HTERT RPE-1 (cell line): ENCODE data around the gene CDH16.
"Not testable (repeated sequence)": the region's sequence is repeated elsewhere in the genome, so short reads cannot be mapped to it uniquely, and the experiment has no call there.

Experiments
- in situ Hi-C: fragments of 300-500 bp; cut with MboI; formaldehyde crosslinking; loops from 4 replicates; pipeline ENCODE4 v1.14.3; 2020; ENCODE audit warnings: low sequenced_read_pairs

The CDH16 gene

DNA sequence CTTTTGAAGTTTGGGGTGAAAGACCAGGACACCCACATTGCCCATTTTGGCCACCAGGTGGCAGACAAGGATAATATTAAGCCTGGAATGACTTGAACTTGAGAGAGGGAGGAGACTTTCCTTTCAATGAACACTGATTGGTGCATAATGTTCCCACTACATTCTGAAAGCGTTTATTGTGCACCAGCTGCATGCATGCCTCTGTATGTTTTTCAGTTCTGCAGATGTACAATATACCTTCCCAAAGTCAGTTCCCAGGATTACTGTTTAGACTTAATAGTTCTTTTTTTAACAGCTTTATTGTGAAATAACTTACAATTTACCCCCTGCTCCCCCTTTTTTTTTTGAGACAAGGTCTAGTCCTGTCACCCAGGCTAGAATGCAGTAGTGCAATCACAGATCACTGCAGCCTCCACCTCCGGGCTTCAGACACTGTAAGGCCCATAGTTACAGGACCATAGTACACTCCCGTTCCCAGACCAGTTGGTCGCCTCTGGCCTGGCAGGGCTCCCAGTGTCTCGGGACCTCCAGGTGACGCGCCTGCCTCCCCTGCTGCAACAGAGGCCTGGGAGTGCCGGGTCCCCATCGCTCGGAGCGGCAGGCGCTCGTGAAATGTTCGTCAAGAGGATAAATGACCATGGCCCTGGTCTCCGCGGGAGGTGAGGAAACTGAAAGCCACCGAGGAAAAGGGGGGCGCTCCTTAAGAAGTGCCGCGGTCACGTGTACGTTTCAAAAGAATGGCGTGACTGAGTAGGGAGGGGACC lies 28.8 kb upstream of the CDH16 start:
- in situ Hi-C loops = no loop called here

DNA sequence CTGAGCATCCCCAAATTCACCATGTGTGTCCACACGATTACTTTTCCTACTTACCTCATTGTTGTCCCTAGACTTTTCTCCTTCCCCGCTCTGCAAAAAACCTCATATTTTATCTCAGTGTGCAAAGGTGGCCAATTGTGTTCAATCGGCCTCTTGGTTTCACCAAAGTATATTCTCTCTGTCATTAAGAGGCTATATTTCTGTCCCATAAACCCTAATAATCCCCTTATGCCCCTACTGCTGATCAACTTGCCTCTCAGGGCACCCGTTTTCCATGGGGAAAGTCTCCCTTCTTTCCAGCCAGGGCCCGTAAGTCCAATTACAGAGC lies 28.3 kb upstream of the CDH16 start:
- in situ Hi-C loops = no loop called here

DNA sequence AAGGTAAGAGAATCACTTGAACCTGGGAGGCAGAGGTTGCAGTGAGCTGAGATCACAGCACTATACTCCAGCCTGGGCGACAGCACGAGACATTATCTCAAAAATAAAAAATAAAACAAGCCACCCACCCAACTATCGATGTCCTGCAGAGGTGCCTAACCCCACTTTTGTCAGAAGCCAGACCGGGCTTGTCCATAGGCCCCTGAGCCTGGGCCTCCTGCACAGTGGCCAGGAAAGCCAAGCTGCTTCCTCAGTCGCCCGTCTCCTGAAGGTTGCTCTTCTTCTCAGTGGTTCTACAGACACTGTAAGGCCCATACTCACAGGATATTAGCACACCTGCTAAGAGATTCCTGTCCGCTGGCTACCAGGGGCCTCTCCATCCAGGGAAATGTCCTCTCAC lies 27.9 kb upstream of the CDH16 start:
- in situ Hi-C loops = no loop called here

DNA sequence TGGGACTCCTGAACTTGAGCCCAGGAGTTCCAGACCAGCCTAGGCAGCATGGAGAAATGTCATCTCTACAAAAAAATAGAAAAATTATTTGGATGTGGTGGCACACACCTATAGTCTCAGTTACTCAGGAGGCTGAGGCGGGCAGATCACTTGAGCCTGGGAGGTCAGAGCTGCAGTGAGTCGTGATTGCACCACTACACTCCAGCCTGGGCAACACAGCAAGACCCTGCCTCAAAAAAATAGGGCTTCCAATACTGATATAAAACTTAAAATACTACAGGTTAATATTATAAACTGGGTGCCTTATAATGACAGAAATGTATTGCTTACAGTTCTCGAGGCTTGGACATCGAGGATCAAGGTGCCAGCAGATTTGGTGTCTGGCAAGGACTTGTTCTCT lies 27.3 kb upstream of the CDH16 start:
- in situ Hi-C loops = no loop called here

DNA sequence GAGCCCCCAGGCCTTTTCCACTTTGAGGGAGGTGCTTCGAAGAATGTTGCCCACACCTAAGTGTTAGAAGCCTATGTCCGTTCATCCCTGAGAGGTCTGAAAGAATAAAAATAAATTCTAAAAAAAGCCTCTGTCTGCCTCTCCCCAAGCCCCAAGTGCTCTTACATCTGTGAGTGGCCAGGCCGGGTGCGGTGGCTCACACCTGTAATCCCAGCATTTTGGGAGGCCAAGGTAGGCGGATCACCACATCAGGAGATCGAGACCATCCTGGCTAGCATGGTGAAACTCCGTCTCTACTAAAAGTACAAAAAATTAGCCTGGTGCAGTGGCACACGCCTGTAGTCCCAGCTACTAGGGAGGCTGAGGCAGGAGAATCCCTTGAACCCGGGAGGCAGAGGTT lies 26.3 kb upstream of the CDH16 start:
- in situ Hi-C loops = not testable (repeated sequence)

DNA sequence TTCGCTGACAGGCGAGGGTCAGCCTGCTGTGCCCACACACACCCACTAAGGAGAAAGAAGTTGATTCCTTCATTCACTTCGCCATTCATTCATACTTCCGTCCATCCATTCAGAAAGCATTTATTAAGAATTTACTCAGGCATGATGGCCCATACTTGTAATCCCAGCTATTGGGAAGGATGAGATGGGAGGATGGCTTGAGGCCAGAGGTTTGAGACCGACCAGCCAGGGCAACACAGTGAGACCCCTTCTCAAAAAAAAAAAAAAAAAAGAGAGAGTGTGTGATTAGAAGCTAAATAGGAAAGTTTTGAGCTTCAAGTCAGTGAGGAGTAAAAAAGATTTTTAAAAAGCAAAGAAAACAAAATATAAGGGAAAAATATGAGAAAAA lies 25.4 kb upstream of the CDH16 start:
- in situ Hi-C loops = no loop called here

DNA sequence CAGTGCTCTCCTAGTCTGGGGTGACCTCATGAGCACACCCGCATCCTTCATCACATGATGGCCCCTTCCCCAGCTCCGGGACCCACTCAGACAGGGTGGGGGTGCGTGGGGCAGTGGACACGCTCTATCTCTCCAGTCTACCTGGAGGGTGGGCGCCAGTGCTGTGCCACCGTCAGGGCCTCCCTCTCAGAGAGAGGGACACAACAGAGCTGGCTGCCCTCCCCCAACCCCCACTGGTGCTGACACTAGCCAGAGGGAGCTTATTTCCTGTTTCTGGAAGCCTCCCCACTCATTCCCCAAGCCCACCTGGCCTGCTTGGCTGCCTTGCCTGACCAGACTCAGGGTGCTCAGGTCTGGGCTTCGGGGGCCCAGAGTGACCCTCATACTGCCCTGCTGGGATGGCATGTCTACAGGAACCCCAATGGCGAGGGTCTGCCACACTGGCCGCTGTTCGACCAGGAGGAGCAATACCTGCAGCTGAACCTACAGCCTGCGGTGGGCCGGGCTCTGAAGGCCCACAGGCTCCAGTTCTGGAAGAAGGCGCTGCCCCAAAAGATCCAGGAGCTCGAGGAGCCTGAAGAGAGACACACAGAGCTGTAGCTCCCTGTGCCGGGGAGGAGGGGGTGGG lies 24.9 kb upstream of the CDH16 start:
- in situ Hi-C loops = no loop called here

DNA sequence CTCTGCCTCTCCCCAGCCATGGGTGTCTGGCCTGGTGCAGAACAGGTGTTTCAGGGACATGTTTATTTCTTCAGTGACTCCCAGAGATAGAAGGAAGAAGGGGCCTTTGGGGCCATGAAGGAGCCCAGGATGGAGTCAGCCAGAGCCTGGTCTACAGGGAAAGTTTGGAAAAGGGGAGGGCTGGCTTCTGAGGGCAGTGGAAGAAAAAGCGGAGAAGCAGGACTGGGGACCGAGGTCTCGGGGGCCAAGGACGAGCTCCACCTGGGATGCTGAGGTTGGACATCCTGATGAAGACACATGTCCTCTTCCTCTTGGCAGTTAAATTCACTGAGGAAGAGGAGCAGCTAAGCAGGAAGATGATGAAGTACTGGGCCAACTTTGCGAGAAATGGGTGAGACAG lies 24.3 kb upstream of the CDH16 start:
- in situ Hi-C loops = no loop called here

DNA sequence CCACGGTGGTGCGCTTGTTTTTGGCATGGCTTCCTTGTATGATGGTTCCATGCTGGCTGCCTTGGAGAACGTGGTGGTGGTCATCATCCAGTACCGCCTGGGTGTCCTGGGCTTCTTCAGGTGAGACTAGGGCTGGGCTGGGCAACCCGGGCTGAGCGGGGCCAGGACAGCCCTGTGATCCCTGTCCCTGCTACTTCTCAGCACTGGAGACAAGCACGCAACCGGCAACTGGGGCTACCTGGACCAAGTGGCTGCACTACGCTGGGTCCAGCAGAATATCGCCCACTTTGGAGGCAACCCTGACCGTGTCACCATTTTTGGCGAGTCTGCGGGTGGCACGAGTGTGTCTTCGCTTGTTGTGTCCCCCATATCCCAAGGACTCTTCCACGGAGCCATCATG lies 21.6 kb upstream of the CDH16 start:
- in situ Hi-C loops = no loop called here

DNA sequence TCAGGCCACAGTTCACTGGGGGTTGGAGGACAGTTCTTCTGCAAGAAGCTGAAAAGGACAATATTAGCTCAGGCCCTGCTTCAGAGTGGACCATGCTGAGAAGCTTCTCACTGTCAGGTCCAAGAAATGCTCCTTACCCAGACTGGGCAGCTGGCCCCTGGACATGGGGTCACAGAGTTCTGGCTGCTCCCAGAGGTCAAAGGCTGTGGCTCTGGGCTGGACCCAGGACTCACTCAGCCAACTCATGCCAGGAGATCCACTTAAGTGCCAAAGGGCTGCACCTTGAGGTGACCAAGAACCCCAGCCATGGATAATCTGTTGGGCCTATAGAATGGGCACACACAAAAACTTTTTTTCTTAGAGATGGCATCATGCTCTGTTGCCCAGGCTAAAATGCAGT lies 20.7 kb upstream of the CDH16 start:
- in situ Hi-C loops = no loop called here

DNA sequence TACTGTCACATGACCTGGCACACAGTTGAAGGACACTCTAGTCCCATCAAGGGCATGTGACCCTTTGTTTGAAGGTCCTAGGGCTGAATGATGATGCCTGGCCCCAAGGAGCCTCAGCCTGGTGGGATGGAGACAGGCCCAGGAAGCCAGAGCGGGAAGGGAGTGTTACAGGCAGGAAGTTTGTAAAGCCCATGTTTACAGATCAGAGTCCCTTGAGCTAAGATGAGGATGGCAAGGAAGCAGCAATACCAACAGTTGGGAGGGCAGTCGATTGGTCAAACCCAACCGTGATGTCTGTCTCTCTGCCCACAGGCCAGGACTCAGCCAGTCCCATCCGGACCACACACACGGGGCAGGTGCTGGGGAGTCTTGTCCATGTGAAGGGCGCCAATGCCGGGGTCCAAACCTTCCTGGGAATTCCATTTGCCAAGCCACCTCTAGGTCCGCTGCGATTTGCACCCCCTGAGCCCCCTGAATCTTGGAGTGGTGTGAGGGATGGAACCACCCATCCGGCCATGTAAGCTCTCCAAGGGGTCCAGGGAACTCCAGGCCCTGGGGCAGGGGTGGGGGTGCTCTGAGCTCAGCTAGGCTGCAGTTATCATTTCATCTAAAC lies 19.1 kb upstream of the CDH16 start:
- in situ Hi-C loops = no loop called here

DNA sequence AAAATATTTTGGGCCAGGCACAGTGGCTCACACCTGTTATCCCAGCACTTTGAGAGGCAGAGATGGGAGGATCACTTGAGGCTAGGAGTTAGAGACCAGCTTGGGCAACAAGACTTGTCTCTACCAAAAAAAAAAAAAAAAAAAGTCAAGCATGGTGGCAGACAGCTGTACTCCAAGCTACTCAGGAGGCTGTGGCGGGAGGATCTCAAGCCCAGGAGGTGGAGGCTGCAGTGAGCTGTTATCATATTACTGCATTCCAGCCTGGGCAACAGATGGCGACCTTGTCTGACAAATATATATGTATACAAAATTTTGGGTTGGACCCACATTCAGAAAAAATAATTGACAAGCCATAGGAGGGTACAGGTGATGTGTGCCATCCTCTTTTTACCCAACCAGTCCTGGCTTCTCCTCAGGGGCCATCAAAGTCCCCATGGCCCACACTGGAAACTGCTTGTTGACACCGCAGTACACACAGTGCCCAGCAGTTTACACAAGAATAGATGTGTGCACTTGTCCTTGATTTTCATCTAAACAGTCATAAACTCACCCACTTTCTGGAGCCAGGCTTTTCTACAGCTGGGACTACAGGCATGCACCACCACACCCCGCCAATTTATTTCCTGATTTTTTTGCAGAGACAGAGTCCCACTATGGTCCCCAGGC lies 18.3 kb upstream of the CDH16 start:
- in situ Hi-C loops = no loop called here

DNA sequence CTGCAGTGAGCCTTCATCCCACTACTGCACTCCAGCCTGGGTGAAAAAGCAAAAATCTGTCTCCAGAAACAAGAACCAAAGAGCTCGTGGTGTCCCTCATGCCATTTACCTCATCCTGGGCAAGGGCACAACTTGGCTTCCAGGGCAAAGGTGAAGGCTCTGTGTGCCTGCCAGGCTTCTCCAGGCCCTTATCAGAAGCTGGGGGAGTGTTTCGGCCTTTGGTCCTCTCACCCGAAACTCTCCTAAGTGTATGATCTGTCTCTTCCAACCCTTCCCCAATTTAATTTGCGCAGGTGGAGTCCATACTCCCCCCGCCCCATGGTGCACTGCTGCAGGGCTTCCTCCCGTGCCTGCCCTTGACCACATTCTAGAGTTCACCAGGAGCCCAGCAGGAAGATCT lies 17.8 kb upstream of the CDH16 start:
- in situ Hi-C loops = no loop called here

DNA sequence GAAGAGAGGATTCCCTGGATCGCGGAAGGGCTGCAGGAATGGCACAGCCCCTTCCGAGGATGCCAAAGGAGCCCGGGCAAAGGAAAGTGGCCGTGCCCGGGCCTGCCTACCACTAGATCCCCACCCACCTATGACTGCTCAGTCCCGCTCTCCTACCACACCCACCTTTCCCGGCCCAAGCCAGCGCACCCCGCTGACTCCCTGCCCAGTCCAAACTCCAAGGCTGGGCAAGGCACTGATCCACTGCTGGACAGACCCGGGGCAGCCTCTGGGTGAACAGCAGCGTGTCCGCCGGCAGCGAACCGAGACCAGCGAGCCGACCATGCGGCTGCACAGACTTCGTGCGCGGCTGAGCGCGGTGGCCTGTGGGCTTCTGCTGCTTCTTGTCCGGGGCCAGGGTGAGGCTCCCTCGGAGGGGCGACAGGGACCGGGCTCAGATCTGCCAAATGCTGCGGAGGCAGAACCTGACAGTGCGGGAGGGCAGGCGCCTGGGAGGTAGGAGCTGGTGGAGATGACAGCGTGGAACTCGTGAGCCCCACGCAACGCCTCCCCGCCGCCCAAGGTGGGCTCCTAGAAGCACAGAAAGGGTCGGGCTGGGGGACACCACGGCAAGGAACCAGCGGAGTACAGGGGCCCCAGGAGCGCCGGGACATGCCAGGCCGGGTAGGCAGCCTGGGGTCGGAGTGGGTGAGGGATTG lies 16.8 kb upstream of the CDH16 start, which contains the start of gene CES2:
CES2 (plus strand) TSS at position 203 of the 698 bp plus-strand sequence; CDS start at position 323, 120 bp downstream.
- in situ Hi-C loops = no loop called here

DNA sequence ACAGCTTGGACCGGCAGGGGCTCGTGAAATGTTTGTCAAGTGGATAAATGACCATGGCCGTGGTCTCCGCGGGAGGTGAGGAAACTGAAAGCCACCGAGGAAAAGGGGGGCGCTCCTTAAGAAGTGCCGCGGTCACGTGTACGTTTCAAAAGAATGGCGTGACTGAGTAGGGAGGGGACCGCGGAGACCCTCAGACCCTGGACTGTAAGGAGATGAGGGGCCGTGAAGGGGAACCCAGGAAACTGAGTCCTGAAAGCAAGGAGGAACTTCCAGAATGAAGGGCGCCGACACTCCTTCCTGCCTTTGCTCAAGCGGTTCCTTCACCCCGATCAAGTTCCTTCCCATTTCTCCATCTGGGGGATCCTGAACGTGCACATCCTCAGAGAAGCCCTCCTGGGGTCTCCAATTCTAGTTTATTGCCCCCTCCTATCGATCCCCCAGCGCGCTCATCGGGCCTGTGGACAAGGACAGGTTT lies 16.2 kb upstream of the CDH16 start:
- in situ Hi-C loops = not testable (repeated sequence)

DNA sequence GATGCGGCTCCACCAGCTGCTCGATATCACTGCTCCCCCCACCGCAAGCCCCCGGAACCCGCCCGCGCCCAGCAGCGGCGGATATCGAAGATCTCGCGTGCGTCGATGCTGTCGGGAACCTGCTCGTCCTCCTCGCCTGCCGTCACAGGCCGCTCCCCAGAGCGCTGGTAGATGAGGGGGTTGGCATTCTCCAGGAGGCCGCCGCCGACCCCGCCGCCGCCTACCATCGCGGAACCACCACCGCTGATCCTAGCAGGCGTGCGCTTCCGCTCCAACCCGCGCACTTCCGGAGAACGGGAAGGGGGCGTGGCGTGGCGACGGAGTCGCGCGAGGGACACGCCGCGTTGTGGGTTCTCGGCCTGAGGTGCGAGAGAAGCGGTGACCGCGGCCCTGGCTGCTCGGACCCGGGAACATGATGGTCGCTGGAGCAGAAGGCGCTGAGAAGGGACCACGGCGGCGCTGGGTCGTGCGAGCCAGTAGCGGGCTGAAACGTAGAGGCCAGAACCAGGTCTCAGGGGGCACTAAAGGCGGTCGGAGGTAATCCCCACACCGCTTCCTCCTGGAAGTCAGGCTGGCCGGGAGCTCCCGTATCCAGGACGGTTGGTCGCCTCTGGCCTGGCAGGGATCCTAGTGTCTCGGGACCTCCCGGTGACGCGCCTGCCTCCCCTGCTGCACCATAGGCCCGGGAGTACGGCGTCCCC lies 15.6 kb upstream of the CDH16 start, which contains the start of gene CIAO2B:
CIAO2B (minus strand) TSS at position 265 of the 701 bp plus-strand sequence; CDS start at position 227, 38 bp downstream.
- in situ Hi-C loops = no loop called here

DNA sequence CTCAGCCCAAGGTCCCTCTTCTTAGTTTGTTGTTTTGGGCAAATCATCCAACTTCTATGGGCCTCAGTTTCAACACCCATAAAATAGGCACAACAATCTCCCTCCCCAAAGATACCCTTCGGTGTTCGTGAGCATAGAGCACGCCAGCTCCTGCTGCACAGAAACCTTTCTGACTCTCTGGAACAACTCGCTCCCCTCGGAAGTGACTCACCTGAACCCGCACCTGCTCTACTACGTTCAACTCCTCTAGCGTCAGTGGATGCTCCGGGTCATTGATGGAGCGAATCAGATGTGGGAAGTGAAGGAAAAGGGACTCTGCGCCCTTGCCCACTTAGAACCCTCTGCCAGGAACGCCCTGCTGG lies 15.1 kb upstream of the CDH16 start:
- in situ Hi-C loops = no loop called here

DNA sequence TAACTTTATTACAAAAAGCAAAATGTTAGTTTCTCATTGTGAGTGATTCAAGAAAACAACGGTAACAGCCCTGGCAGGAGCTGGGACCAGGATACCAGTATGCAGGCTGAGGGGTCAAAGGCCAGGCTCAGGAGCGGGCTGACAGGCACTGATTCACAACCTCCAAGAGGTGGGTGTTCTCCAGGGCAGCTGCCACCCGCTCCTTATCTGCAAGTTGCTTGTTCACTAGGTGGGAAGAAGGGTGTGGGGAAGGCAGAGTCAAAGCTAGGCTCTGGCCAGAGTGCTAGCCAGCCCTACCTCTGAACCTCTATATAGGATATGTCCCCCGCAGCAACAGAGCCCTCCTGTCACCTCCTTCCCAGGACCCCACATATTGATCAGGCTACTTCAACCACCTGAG lies 13.4 kb upstream of the CDH16 start:
- in situ Hi-C loops = no loop called here

DNA sequence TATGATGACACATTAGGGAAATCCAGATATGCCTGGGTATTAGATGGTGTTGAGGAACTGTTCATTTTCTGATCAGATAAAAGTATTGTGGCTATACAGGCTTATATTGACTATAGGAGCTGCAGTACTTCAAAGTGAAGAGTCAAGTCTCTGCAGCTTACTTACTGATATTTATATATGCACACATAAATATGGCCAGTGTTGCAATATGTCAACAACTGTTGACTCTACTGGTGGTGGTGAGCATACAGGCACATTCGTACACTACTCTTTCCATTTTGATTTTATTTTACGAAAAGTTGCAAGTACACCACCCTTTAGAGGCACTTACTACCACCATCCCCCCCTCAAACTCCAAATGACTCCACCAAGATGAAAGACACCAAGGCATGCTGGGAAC lies 13.0 kb upstream of the CDH16 start:
- in situ Hi-C loops = no loop called here

DNA sequence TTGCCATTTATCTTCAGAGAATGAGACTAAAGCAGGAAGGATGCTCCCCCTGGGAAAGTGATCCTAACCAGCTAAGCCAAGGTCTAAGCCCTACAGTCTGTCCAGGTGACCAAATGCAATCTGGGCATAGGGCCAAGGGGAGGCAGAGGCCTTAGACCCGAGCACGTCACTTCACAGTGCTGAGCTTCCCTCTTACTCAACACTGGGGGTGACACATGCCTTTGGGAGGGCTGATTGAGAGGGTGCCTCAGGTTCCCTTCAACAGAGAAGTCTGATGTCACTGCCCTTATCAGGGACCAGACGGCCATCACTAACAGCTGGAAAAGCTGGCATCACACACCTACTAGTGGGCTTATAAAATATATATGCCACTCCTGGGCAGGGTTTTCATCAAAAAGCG lies 11.5 kb upstream of the CDH16 start:
- in situ Hi-C loops = no loop called here
